ENCODE results near the gene THAP5.

- TF ChIP-seq, protein P1, sequence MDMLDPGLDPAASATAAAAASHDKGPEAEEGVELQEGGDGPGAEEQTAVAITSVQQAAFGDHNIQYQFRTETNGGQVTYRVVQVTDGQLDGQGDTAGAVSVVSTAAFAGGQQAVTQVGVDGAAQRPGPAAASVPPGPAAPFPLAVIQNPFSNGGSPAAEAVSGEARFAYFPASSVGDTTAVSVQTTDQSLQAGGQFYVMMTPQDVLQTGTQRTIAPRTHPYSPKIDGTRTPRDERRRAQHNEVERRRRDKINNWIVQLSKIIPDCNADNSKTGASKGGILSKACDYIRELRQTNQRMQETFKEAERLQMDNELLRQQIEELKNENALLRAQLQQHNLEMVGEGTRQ (CRISPR knock-in tag; IDR thresholded peaks at IDR 0.05) = no peak
- TF ChIP-seq MYBL2 (CRISPR knock-in tag; IDR thresholded peaks at IDR 0.05) (no peak), CTCF (IDR thresholded peaks at IDR 0.05) (no peak), IRF2 (CRISPR knock-in tag; IDR thresholded peaks at IDR 0.05; ENCODE audit: borderline replicate concordance, low read depth) (no peak), FOXP4 (CRISPR knock-in tag; IDR thresholded peaks at IDR 0.05) (no peak), CREB1 (CRISPR knock-in tag; IDR thresholded peaks at IDR 0.05) (no peak), NR3C1 (CRISPR knock-in tag; conservative IDR thresholded peaks at IDR 0.05; ENCODE audit: low read depth) (no peak), ESRRA (CRISPR knock-in tag; IDR thresholded peaks at IDR 0.05; ENCODE audit: borderline replicate concordance) (no peak), ELF4 (CRISPR knock-in tag; IDR thresholded peaks at IDR 0.05; ENCODE audit: low read depth) (no peak), PRDM15 (CRISPR knock-in tag; IDR thresholded peaks at IDR 0.05) (no peak), NFYB (CRISPR knock-in tag; conservative IDR thresholded peaks at IDR 0.05; ENCODE audit: low read depth) (no peak), KAT7 (CRISPR knock-in tag; IDR thresholded peaks at IDR 0.05; ENCODE audit: borderline replicate concordance) (no peak)
- TF ChIP-seq, protein P2, sequence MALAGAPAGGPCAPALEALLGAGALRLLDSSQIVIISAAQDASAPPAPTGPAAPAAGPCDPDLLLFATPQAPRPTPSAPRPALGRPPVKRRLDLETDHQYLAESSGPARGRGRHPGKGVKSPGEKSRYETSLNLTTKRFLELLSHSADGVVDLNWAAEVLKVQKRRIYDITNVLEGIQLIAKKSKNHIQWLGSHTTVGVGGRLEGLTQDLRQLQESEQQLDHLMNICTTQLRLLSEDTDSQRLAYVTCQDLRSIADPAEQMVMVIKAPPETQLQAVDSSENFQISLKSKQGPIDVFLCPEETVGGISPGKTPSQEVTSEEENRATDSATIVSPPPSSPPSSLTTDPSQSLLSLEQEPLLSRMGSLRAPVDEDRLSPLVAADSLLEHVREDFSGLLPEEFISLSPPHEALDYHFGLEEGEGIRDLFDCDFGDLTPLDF (CRISPR knock-in tag; IDR thresholded peaks at IDR 0.05) = no peak
- TF ChIP-seq, protein P3, sequence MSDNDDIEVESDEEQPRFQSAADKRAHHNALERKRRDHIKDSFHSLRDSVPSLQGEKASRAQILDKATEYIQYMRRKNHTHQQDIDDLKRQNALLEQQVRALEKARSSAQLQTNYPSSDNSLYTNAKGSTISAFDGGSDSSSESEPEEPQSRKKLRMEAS (CRISPR knock-in tag; IDR thresholded peaks at IDR 0.05) = no peak
Observed at GRCh38 chr7:108533712-108534111, 35.8 kb downstream of the THAP5 start.
